ENCODE data around the gene SIPA1L2.

SIPA1L2 gene

GRCh38 chr1:232593717-232594502 lies 36.0 kb downstream of the SIPA1L2 start:
- DNase-seq, result no peak

DNA sequence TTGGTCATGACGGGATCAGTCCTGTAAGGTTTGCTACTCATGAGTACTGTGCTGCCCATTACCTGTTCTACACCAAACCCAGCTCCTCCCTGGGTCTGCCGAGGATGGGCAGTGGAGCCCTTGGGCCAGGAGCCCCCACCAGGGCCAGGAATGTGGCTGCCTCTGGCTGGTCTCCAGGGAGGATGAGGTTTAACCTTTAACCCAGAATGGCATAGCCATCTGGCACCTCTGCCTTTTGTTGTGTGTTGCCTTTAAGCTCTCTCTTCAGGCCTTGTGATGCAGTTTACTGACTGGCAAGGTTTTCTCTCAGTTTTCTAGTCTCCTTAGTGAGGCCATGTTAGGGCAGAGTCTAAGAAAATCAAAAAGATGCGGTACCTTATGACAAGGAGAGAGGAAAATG lies 38.6 kb downstream of the SIPA1L2 start:
- DNase-seq, result no peak

DNA sequence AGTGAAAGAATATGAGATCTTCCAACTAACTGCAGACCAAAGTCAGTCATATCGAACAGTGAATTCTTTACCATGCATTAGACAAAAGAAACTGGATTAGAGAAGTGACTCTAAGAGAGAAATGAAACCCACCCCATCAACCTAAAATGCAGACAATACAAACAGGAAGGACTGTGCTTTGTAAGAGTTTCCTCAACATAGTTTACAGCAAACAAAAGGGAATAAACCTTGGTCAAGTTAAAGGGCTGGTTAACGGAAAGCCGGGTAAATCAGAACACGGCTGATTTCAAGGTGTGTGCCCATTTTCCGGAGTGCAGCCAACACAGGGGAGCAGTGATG lies 39.2 kb downstream of the SIPA1L2 start:
- no peak for DNase-seq

GRCh38 chr1:232589812-232590743 lies 39.9 kb downstream of the SIPA1L2 start:
- peak in 2 of 58 donors; percentile 2 to 34 for DNase-seq

DNA sequence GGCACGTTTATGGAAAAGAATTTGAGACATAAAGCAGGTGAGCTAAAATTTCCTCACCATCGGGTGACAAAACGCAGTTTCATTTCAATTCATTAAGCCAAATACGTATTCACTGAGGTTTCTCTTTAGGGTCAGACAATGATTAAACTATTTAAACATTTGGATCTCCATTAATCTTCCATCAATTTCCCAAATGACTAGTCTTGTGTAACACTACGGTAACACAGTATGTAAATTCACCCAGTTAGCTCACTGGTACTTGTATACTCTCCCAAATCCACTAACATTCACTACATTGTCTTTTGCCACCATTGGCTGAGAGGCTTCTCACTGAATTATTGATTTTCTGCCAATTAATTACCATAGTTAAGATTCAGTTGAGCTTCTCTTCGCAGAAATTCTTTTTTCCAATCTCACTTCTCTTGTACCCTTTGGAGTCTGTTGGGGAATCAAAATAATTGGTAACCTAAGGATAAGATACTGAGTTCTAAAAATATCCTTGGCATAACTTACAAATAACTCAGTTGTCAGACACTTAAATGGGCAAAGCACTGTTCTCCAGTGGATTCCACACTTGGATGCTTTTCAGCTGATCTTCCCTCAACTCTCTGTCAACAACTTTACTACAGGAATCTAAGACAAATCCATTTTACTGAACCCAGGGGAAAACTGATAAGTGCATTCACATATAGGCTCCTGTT lies 40.7 kb downstream of the SIPA1L2 start:
- DNase-seq, result no peak

- no peak for DNase-seq
Observed at GRCh38 chr1:232587141-232588008, 42.6 kb downstream of the SIPA1L2 start.

DNA sequence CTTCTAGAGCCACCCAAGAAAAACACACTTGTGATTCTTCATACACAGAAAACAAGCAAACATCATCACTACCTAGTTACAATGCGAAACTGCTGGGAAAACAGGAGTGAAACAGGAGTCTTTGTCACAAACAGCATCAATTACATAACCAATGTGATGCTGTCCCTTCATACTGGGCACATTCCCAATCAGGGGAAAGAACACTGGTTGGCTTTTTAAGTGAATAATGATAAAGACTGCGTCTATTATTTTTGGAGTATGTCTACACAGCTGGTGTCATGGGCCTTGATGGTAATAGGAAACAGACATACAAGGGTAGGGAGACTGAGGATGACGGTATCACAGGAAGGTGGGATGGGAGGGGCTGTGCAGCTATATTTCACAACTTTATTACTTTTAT lies 43.3 kb downstream of the SIPA1L2 start:
- peak in 1 of 58 donors; percentile 11 for DNase-seq

DNA sequence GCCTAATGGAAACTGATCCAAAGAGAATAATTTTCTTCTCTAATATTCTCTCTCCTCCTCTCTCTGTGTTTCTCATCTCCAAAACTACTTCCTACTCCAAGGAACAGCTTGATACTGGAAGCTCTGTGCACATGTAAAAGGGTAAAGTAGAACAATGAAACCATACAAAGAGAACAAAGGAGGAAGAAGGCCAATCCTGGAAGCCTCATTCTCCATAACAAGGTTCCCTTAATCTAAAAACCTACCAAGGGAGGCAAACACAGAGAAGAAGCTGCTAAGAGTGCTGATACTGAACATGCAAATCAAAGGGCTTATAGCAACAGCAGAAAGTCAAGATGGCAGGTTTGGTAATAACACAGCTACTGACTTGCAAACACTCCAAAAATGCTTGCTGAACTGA lies 44.4 kb downstream of the SIPA1L2 start:
- no peak for DNase-seq

DNA sequence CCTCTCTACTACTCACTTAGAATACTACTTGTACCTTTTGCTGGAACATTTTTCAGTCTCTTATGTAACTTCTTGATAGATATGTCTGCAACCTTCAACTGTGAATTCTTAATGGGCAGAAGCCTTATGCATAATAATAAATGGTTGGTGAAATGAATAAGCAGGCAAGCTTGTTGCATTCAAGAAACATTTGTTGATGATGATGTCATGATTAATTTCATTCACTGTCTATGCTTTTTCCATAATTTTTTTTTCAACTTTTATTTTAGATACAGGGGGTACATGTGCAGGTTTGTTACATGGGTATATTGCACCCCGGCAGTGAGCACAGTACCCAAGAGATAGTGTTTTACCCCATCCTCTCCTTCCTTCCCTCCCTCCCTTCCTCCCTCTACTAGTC lies 48.0 kb downstream of the SIPA1L2 start:
- no peak for DNase-seq

Data from anterior cingulate cortex (tissue), 58 donors.